HG03571 (cell line): Measurements from ENCODE around the gene WWOX.
"Not testable (repeated sequence)": the region's sequence is repeated elsewhere in the genome, so short reads cannot be mapped to it uniquely, and the experiment has no call there.

ENCODE experiments used
- ATAC-seq: cut with Tn5 transposase; IDR thresholded peaks from one replicate; pipeline ENCODE4 v1.9.1; 2021; ENCODE audit not compliant: unreplicated experiment

The WWOX gene

GRCh38 chr16:79209308-79209707 lies 1109.9 kb downstream of the WWOX start:
- ATAC-seq = no peak

GRCh38 chr16:79210607-79211006 lies 1111.2 kb downstream of the WWOX start:
- ATAC-seq = no peak

GRCh38 chr16:79211586-79211985 lies 1112.1 kb downstream of the WWOX start:
- ATAC-seq = no peak

GRCh38 chr16:79212114-79212791 lies 1112.8 kb downstream of the WWOX start:
- ATAC-seq = no peak

GRCh38 chr16:79213214-79213613 lies 1113.8 kb downstream of the WWOX start:
- no peak for ATAC-seq

- no peak for ATAC-seq
Measured at GRCh38 chr16:79215289-79215688, 1115.8 kb downstream of the WWOX start.

- no peak for ATAC-seq
Measured at GRCh38 chr16:79217375-79218011, 1118.0 kb downstream of the WWOX start.

GRCh38 chr16:79218351-79218750 lies 1118.9 kb downstream of the WWOX start:
- ATAC-seq = no peak

GRCh38 chr16:79225994-79226393 lies 1126.5 kb downstream of the WWOX start:
- not testable (repeated sequence) for ATAC-seq

- ATAC-seq = no peak
Measured at GRCh38 chr16:79229361-79229760, 1129.9 kb downstream of the WWOX start.

- ATAC-seq = not testable (repeated sequence)
Measured at GRCh38 chr16:79245700-79246099, 1146.2 kb downstream of the WWOX start.

- no peak for ATAC-seq
Measured at GRCh38 chr16:79247386-79247785, 1147.9 kb downstream of the WWOX start.

- ATAC-seq = no peak
Measured at GRCh38 chr16:79248351-79248750, 1148.9 kb downstream of the WWOX start.

- no peak for ATAC-seq
Measured at GRCh38 chr16:79250502-79251098, 1151.1 kb downstream of the WWOX start.

GRCh38 chr16:79253100-79253631 lies 1153.7 kb downstream of the WWOX start:
- no peak for ATAC-seq

- ATAC-seq = no peak
Measured at GRCh38 chr16:79257953-79258490, 1158.6 kb downstream of the WWOX start.

GRCh38 chr16:79260890-79261289 lies 1161.4 kb downstream of the WWOX start:
- not testable (repeated sequence) for ATAC-seq

- no peak for ATAC-seq
Measured at GRCh38 chr16:79261481-79261940, 1162.1 kb downstream of the WWOX start.

- ATAC-seq = no peak
Measured at GRCh38 chr16:79261944-79262552, 1162.6 kb downstream of the WWOX start.
